GM10248 (cell line): Measurements from ENCODE around the gene FAM3C.
"Not testable (repeated sequence)": the region's sequence is repeated elsewhere in the genome, so short reads cannot be mapped to it uniquely, and the experiment has no call there.

Experiments used
- CTCF ChIA-PET: fragments of 300-600 bp; sonication (Branson Sonifier 250); formaldehyde crosslinking; extraction: SDS; loops from one replicate; lab custom pipeline; 2021; ENCODE audit warnings: antibody characterized with exemption; lab: Yijun Ruan, JAX
- POLR2A ChIA-PET: fragments of 350-650 bp; sonication (Branson Sonifier 250); formaldehyde crosslinking; extraction: SDS; loops from one replicate; lab custom pipeline; 2020; ENCODE audit warnings: antibody characterized with exemption; lab: Yijun Ruan, JAX
- DNase-seq: peaks from one replicate; pipeline ENCODE4 v3.0.0; 2012; ENCODE audit errors: extremely low spot score
- CTCF ChIP-seq: IDR thresholded peaks from 2 replicates; pipeline ENCODE4 v1.5.1; 2012; ENCODE audit warnings: mild to moderate bottlenecking, low read depth; ENCODE audit errors: extremely low read depth, missing control alignments, control extremely low read depth

The FAM3C gene

GRCh38 chr7:121428855-121429489, 32.9 kb upstream of the FAM3C start:
- ChIA-PET POLR2A (no interaction called here), CTCF (interaction anchor here (0.8 to 1.4 kb wide), 2 partner anchors 33 to 43 kb away, joined by 3 to 4 read pairs; partner anchors contain the start of gene FAM3C)
- no peak for DNase-seq
- no peak for TF ChIP-seq CTCF

- DNase-seq, POLR2A ChIA-PET: not testable (repeated sequence)
- CTCF ChIA-PET, result interaction anchor here (0.7 to 1.8 kb wide), 6 partner anchors 9 to 142 kb away, joined by 3 to 6 read pairs (median 4); no protein-coding TSS in a partner anchor
Measured at GRCh38 chr7:121421743-121422142, 25.6 kb upstream of the FAM3C start.

- no peak for TF ChIP-seq CTCF
- ChIA-PET CTCF (interaction anchor here (0.9 to 2.2 kb wide), 7 partner anchors 15 to 142 kb away, joined by 3 to 10 read pairs (median 4); partner anchors contain the start of gene FAM3C), POLR2A (no interaction called here)
- DNase-seq, result no peak
Measured at GRCh38 chr7:121420976-121421375, 24.9 kb upstream of the FAM3C start.

GRCh38 chr7:121419201-121420148, 23.4 kb upstream of the FAM3C start:
- no peak for TF ChIP-seq CTCF
- ChIA-PET POLR2A (no interaction called here), CTCF (interaction anchor here (0.9 to 2.2 kb wide), 5 partner anchors 8 to 95 kb away, joined by 3 to 10 read pairs (median 3); partner anchors contain the start of gene FAM3C)
- no peak for DNase-seq

- ChIA-PET CTCF (no interaction called here), POLR2A (no interaction called here)
- no peak for DNase-seq
- TF ChIP-seq CTCF, result no peak
Measured at GRCh38 chr7:121416533-121416932, 20.4 kb upstream of the FAM3C start.

- ChIA-PET CTCF (interaction anchor here (1.0 kb wide), 1 partner anchor 18 kb away, joined by 3 read pairs; the partner anchor contains the start of gene FAM3C), POLR2A (no interaction called here)
- TF ChIP-seq CTCF, result no peak
- no peak for DNase-seq
Measured at GRCh38 chr7:121414436-121414835, 18.3 kb upstream of the FAM3C start.

GRCh38 chr7:121411597-121411979, 15.5 kb upstream of the FAM3C start:
- ChIA-PET POLR2A (no interaction called here), CTCF (interaction anchor here (0.7 to 1.6 kb wide), 6 partner anchors 8 to 27 kb away, joined by 3 to 7 read pairs (median 3); partner anchors contain the start of gene FAM3C)
- no peak for TF ChIP-seq CTCF
- DNase-seq, result no peak
